GM23338 (cell line): ENCODE results near the gene YAP1. TPM values are rescaled to one million over a fixed set of nuclear protein-coding genes. Genes with fewer than 3 reads are reported as not detected.

ENCODE experiments used
- ATAC-seq: fragments of 200-7000 bp; cut with Tn5 transposase; 3 replicates; pipeline ENCODE4 v1.9.1; 2020
- DNase-seq: peaks from one replicate; pipeline ENCODE4 v3.0.0-alpha.2; 2015; ENCODE audit warnings: low spot score
- H2AFZ ChIP-seq: fragments of 200-600 bp; sonication (generic); 2 replicates; pipeline ENCODE4 v1.8.0; 2016; ENCODE audit warnings: antibody characterized with exemption, mild to moderate bottlenecking, moderate library complexity
- H3F3A ChIP-seq: fragments of 200-600 bp; sonication (generic); replicated peaks from 2 replicates; pipeline ENCODE4 v1.8.0; 2017; ENCODE audit warnings: antibody characterized with exemption, mixed run types, low read depth
- H3K27ac ChIP-seq: fragments of 200-600 bp; sonication (generic); 2 replicates; pipeline ENCODE4 v1.6.1; 2016; ENCODE audit warnings: low read depth
- H3K27me3 ChIP-seq: fragments of 200-600 bp; sonication (generic); 2 replicates; pipeline ENCODE4 v1.8.0; 2016; ENCODE audit warnings: mild to moderate bottlenecking, mixed run types, moderate library complexity; ENCODE audit not compliant: insufficient read depth
- H3K36me3 ChIP-seq: fragments of 200-600 bp; sonication (generic); 2 replicates; pipeline ENCODE4 v1.8.0; 2016; ENCODE audit warnings: mild to moderate bottlenecking; ENCODE audit not compliant: insufficient read depth
- H3K4me1 ChIP-seq: fragments of 200-600 bp; sonication (generic); 2 replicates; pipeline ENCODE4 v1.8.0; 2016; ENCODE audit warnings: mild to moderate bottlenecking, moderate library complexity; ENCODE audit not compliant: insufficient read depth
- H3K4me2 ChIP-seq: fragments of 200-600 bp; sonication (generic); 2 replicates; pipeline ENCODE4 v1.7.1; 2017; ENCODE audit warnings: mixed run types
- H3K4me3 ChIP-seq: fragments of 200-600 bp; sonication (generic); 2 replicates; pipeline ENCODE4 v1.6.1; 2016; ENCODE audit warnings: mixed run types
- H3K79me2 ChIP-seq: fragments of 200-600 bp; sonication (generic); replicated peaks from 2 replicates; pipeline ENCODE4 v1.8.0; 2017; ENCODE audit warnings: mild to moderate bottlenecking; ENCODE audit not compliant: insufficient read depth
- H3K9me2 ChIP-seq: fragments of 200-600 bp; sonication (generic); 2 replicates; pipeline ENCODE4 v1.8.0; 2017; ENCODE audit not compliant: insufficient read depth
- H4K20me1 ChIP-seq: fragments of 200-600 bp; sonication (generic); replicated peaks from 2 replicates; pipeline ENCODE4 v1.8.0; 2017; ENCODE audit warnings: mild to moderate bottlenecking; ENCODE audit not compliant: insufficient read depth
- H3K27ac Mint-ChIP-seq: 2 replicates; pipeline ENCODE4 v1.8.0; 2020; ENCODE audit warnings: inconsistent platforms, mild to moderate bottlenecking, moderate library complexity, mixed read lengths
- H3K27me3 Mint-ChIP-seq: 3 replicates; pipeline ENCODE4 v1.8.0; 2022; ENCODE audit warnings: low read depth, mild to moderate bottlenecking, moderate library complexity, mixed read lengths, inconsistent platforms; ENCODE audit not compliant: insufficient read depth, poor library complexity
- H3K36me3 Mint-ChIP-seq: 3 replicates; pipeline ENCODE4 v1.8.0; 2021; ENCODE audit warnings: low read depth, mild to moderate bottlenecking, inconsistent platforms, moderate library complexity, mixed read lengths
- H3K4me1 Mint-ChIP-seq: 3 replicates; pipeline ENCODE4 v1.8.0; 2020; ENCODE audit warnings: mild to moderate bottlenecking, inconsistent platforms, mixed read lengths
- H3K4me3 Mint-ChIP-seq: 3 replicates; pipeline ENCODE4 v1.8.0; 2021; ENCODE audit warnings: moderate library complexity, mild to moderate bottlenecking, inconsistent platforms, mixed read lengths
- H3K9me3 Mint-ChIP-seq: 3 replicates; pipeline ENCODE4 v1.8.0; 2020; ENCODE audit warnings: moderate library complexity, mild to moderate bottlenecking, inconsistent platforms, mixed read lengths
- CREB1 ChIP-seq: fragments of 250-450 bp; sonication (Bioruptor Pico); IDR thresholded peaks from 2 replicates; pipeline ENCODE4 v1.5.0; 2020; ENCODE audit warnings: low read depth, mild to moderate bottlenecking, moderate library complexity
- CTCF ChIP-seq, 2 experiments: fragments of 200-600 bp in 1 of 2; sonication (generic) in 1 of 2; conservative IDR thresholded peaks; 2 replicates each; pipeline versions ENCODE4 v1.5.1 to v1.6.1; 2016 to 2017; ENCODE audit warnings: antibody characterized with exemption in 2 of 2, low read depth in 2 of 2, mild to moderate bottlenecking in 2 of 2, moderate library complexity in 1 of 2
- ETS1 ChIP-seq: IDR thresholded peaks from 2 replicates; pipeline ENCODE4 v1.6.1; 2016; ENCODE audit warnings: antibody characterized with exemption
- EZH2 ChIP-seq: fragments of 200-600 bp; sonication (generic); IDR thresholded peaks from one replicate; pipeline ENCODE4 v1.8.0; 2017; ENCODE audit warnings: antibody characterized with exemption, mild to moderate bottlenecking, low read depth; ENCODE audit not compliant: unreplicated experiment
- JUNB ChIP-seq: IDR thresholded peaks from one replicate; pipeline ENCODE4 v1.6.1; 2016; ENCODE audit warnings: antibody characterized with exemption; ENCODE audit not compliant: unreplicated experiment
- NANOG ChIP-seq: IDR thresholded peaks from 2 replicates; pipeline ENCODE4 v1.6.1; 2016; ENCODE audit warnings: antibody characterized with exemption, borderline replicate concordance
- POLR2AphosphoS5 ChIP-seq: IDR thresholded peaks from 2 replicates; pipeline ENCODE4 v1.6.1; 2016; ENCODE audit warnings: antibody characterized with exemption, low read depth
- REST ChIP-seq: IDR thresholded peaks from one replicate; pipeline ENCODE4 v1.6.1; 2018; ENCODE audit warnings: antibody characterized with exemption; ENCODE audit not compliant: unreplicated experiment
- STAT1 ChIP-seq: IDR thresholded peaks from one replicate; pipeline ENCODE4 v1.6.1; 2016; ENCODE audit warnings: antibody characterized with exemption; ENCODE audit not compliant: unreplicated experiment
- ZNF114 ChIP-seq: fragments of 250-450 bp; sonication (Bioruptor Pico); IDR thresholded peaks from 2 replicates; pipeline ENCODE4 v1.5.0; 2020; ENCODE audit warnings: mild to moderate bottlenecking, moderate library complexity
- ZNF331 ChIP-seq: fragments of 250-450 bp; sonication (Bioruptor Pico); IDR thresholded peaks from 2 replicates; pipeline ENCODE4 v1.5.0; 2020; ENCODE audit warnings: low read depth, mild to moderate bottlenecking, moderate library complexity
- ZNF462 ChIP-seq: fragments of 250-450 bp; sonication (Bioruptor Pico); IDR thresholded peaks from 2 replicates; pipeline ENCODE4 v1.5.0; 2020; ENCODE audit warnings: mild to moderate bottlenecking, moderate library complexity
- polyA plus RNA-seq: library from polyadenylated mRNA; unstranded; fragments of >200 nt; fragmentation: Nextera tagmentation; extraction: Ambion mirVana; gene quantifications from 2 replicates; pipeline ENCODE4 v1.2.1, GENCODE V29; 2016
- total RNA-seq: library from RNA; depleted of rRNA; stranded (reverse); fragments of >200 nt; shearing (Covaris generic); gene quantifications from 2 replicates; pipeline ENCODE4 v1.2.3, GENCODE V29; 2014

YAP1 gene
- total and polyA plus RNA-seq, 2 experiments from 2014 or later, result 17.2 to 155 TPM

- Mint-ChIP-seq H3K4me3 (no peak overlapping the region), H3K36me3 (peaks cover 21% of the 10 kb centered on the region), H3K27me3 (peaks cover 6% of the 10 kb centered on the region), H3K4me1 (peaks cover 47% of the 10 kb centered on the region), H3K9me3 (peaks cover 11% of the 10 kb centered on the region), H3K27ac (no peak overlapping the region; the same call in 1 of the 2 replicates)
- Histone ChIP-seq H3K4me1 (peaks cover 34% of the 10 kb centered on the region), H3K79me2 (peaks cover 20% of the 10 kb centered on the region), H3K9me2 (no peaks in the 10 kb centered on the region), H3K27ac (no peak overlapping the region), H4K20me1 (no peaks in the 10 kb centered on the region), H2AFZ (no peak overlapping the region), H3K4me3 (no peak overlapping the region), H3K36me3 (no peaks in the 10 kb centered on the region), H3K4me2 (no peak overlapping the region), H3K27me3 (no peaks in the 10 kb centered on the region), H3F3A (0 out of 2 replicates have a peak, but pooled peaks cover 4% of the 10 kb centered on the region)
- ATAC-seq (no peak), DNase-seq (no peak)
- TF ChIP-seq CTCF (conservative IDR thresholded peaks at IDR 0.05; ENCODE audit: low read depth in 2 of 2) (no peak), REST (no peak), STAT1 (no peak), NANOG (no peak), ZNF462 (CRISPR knock-in tag) (no peak), ETS1 (no peak), JUNB (no peak), ZNF114 (CRISPR knock-in tag) (no peak), POLR2AphosphoS5 (no peak), EZH2 (no peak), ZNF331 (CRISPR knock-in tag) (no peak), CREB1 (CRISPR knock-in tag) (no peak)
These were observed 84.7 kb downstream of the YAP1 start for GRCh38 chr11:102194990-102195389.
